ENCODE data around the gene CRTC2.
A peak's percentile ranks its signal among the peaks of the same experiment; 100 is the strongest.
"Not testable (repeated sequence)": the region's sequence is repeated elsewhere in the genome, so short reads cannot be mapped to it uniquely, and the experiment has no call there.

Gene CRTC2, protein sequence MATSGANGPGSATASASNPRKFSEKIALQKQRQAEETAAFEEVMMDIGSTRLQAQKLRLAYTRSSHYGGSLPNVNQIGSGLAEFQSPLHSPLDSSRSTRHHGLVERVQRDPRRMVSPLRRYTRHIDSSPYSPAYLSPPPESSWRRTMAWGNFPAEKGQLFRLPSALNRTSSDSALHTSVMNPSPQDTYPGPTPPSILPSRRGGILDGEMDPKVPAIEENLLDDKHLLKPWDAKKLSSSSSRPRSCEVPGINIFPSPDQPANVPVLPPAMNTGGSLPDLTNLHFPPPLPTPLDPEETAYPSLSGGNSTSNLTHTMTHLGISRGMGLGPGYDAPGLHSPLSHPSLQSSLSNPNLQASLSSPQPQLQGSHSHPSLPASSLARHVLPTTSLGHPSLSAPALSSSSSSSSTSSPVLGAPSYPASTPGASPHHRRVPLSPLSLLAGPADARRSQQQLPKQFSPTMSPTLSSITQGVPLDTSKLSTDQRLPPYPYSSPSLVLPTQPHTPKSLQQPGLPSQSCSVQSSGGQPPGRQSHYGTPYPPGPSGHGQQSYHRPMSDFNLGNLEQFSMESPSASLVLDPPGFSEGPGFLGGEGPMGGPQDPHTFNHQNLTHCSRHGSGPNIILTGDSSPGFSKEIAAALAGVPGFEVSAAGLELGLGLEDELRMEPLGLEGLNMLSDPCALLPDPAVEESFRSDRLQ

DNA sequence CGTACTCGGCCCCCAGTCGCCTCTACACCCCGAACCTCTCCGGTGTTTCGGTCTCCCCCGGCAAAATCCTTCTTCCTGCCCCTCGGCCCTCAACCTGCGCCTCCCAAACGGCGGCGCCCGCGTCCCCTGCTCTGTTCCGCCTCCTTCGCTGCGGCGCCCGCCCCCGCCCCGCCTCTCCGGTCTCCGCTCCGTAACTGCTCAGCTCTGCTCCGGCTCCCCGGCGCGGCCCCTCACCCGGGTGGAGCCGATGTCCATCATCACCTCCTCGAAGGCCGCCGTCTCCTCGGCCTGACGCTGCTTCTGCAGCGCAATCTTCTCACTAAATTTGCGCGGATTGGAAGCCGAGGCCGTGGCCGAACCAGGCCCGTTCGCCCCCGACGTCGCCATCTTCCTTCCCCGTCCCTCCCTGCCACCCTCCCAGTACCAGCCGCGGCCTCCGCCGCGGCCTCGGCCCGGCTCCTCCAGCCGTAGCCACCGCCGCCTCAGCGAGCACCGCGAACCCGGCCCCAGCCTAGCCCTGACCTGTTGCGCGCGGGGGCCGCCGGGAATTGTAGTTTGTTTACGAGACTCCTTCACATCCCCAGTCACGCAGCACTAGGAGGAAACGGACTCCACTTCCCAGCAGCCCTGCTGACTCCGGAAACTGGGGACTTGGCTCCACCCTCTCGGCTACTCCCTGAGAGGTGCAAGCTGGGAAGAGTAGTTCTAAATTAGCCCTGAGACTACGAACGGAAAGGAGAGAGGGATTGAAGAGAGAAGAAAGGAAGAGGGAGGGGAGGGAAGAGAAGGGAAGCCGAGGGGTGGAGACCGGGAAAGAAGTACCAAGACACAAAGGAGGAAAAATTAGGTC is at the start of gene CRTC2:
Gene CRTC2, minus strand, starts transcription at position 502 of the 850 bp plus-strand sequence. Its CDS starts 115 bp downstream, at position 387.
- TF ChIP-seq, protein P1, sequence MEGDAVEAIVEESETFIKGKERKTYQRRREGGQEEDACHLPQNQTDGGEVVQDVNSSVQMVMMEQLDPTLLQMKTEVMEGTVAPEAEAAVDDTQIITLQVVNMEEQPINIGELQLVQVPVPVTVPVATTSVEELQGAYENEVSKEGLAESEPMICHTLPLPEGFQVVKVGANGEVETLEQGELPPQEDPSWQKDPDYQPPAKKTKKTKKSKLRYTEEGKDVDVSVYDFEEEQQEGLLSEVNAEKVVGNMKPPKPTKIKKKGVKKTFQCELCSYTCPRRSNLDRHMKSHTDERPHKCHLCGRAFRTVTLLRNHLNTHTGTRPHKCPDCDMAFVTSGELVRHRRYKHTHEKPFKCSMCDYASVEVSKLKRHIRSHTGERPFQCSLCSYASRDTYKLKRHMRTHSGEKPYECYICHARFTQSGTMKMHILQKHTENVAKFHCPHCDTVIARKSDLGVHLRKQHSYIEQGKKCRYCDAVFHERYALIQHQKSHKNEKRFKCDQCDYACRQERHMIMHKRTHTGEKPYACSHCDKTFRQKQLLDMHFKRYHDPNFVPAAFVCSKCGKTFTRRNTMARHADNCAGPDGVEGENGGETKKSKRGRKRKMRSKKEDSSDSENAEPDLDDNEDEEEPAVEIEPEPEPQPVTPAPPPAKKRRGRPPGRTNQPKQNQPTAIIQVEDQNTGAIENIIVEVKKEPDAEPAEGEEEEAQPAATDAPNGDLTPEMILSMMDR (IDR thresholded peaks at IDR 0.05; ENCODE audit: insufficient read depth, low read depth, low read length, missing control alignments) = no peak
- H3K4me3 ChIP-seq (ENCODE audit: low read depth, low read length) = peak within 1 kb of the TSS; percentile 81
- peak; percentile 97 for DNase-seq (ENCODE audit: low read depth)

DNA sequence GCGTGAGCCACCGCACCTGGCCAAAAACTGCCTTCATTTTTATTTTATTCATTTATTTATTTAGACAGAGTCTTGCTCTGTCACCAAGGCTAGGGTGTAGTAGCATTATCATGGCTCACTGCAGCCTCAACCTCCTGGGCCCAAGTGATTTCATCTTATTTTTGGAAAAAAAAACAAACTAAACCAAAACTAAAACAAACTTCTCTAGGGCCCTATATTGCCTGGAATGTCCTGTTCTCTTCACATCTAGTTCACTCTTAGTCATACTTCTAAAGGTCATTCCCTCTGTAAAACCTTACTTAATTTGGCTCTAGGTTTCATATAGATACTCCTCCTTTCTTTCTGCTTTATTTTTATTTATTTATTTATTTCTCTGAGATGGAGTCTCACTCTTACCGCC is 47.7 kb upstream of the CRTC2 start:
- no peak overlapping the region for H3K4me3 ChIP-seq (ENCODE audit: low read depth, low read length)
- DNase-seq (ENCODE audit: low read depth) = no peak
- TF ChIP-seq, protein P1 (IDR thresholded peaks at IDR 0.05; ENCODE audit: insufficient read depth, low read depth, low read length, missing control alignments) = no peak

DNA sequence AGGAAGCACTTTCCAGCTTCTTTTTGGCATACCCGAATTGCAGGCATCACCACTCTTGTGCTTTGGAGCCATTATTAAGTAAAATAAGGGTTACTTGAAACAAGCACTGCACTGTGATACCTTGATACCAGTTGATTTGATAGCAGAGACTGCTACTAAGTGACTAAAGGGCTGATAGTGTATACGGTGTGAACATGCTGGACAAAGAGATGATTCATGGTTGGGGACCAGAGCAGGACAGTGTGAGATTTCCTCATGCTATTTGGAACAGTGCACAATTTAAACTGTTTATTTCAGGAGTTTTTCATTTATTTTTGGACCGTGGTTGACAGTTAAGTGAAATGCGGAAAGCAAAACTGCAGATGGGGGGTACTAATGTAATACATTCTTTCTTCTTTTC is 42.0 kb upstream of the CRTC2 start:
- DNase-seq (ENCODE audit: low read depth) = no peak
- H3K4me3 ChIP-seq (ENCODE audit: low read depth, low read length) = no peak overlapping the region
- TF ChIP-seq, protein P1 (IDR thresholded peaks at IDR 0.05; ENCODE audit: insufficient read depth, low read depth, low read length, missing control alignments) = no peak

DNA sequence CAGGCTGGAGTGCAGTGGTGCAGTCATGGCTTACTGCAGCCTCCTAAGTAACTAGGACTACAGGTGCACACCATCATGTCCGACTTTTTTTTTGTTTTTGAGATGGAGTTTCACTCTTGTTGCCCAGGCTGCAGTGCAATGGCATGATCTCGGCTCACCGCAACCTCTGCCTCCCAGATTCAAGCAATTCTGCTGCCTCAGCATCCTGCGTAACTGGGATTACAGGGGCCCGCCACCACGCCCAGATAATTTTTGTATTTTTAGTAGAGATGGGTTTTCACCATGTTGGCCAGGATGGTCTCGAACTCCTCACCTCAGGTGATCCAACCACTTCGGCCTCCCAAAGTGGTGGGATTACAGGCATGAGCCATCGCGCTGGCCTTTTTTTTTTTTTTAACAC is 38.5 kb upstream of the CRTC2 start:
- not testable (repeated sequence) for H3K4me3 ChIP-seq (ENCODE audit: low read depth, low read length); DNase-seq (ENCODE audit: low read depth)

DNA sequence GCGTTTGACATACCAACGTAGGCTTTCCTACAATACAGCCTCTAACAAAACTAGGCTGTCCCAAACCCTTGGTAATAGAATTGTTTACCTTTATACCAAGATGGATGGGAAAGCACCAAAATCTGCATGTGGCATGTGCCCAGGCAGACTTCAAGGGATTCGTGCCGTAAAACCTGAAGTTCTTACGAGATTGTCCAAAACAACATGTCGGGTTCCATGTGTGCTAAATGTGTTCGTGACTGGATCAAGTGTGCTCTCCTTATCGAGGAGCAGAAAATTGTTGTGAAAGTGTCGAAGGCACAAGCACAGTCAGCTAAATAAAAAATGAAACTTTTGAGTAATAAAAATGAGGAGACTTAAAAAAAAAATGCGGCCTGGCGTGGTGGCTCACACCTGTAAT is 37.2 kb upstream of the CRTC2 start:
- no peak overlapping the region for H3K4me3 ChIP-seq (ENCODE audit: low read depth, low read length)
- TF ChIP-seq, protein P1 (IDR thresholded peaks at IDR 0.05; ENCODE audit: insufficient read depth, low read depth, low read length, missing control alignments) = no peak
- DNase-seq (ENCODE audit: low read depth) = no peak

DNA sequence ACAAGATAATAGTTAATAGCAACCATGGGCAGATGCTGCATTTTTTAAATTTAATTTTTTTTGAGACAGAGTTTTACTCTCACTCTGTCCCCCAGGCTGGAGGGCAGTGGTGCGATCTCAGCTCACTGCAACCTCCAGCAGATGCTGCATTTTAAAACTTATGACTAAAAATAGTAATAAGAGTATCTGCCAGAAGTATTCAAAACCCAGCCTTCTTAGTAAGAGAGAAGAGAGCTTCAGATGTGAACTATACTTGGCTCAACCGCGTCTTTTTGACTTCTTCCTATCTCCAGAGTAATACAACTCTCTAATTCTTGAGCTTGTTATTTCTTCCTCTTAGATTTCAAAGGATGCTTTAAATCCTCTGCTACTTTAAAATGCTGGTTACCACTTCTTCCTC is 36.8 kb upstream of the CRTC2 start:
- H3K4me3 ChIP-seq (ENCODE audit: low read depth, low read length) = no peak overlapping the region
- TF ChIP-seq, protein P1 (IDR thresholded peaks at IDR 0.05; ENCODE audit: insufficient read depth, low read depth, low read length, missing control alignments) = no peak
- DNase-seq (ENCODE audit: low read depth) = no peak

DNA sequence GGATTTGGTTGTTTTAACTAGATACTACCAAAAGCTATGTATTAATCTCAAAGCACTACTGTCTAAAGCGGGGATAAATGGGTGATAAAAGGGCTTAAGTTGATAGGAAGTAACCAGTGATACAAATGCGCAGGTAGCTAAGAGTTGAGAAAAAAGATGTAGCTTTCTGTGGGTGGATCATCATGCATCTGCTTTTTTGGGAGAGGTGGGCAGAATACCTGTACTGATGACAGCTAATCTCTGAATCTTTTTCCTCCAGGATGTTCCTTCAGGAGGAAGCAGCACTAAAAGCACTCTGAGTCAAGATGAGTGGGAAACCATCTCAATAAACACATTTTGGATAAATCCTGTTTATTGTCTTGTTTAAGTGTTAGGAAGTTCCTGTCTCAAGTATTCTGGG is 33.4 kb upstream of the CRTC2 start:
- peak overlapping the region; percentile 71 for H3K4me3 ChIP-seq (ENCODE audit: low read depth, low read length)
- TF ChIP-seq, protein P1 (IDR thresholded peaks at IDR 0.05; ENCODE audit: insufficient read depth, low read depth, low read length, missing control alignments) = no peak
- DNase-seq (ENCODE audit: low read depth) = no peak

Data from GM12865 (cell line).